NCI-H774 (cell line): ENCODE results near the gene AP1M2.
"Not testable (repeated sequence)": the region's sequence is repeated elsewhere in the genome, so short reads cannot be mapped to it uniquely, and the experiment has no call there.

Experiments
- DNase-seq: peaks from one replicate; lab custom pipeline; 2025; lab: John Stamatoyannopoulos, UW

AP1M2 gene

GRCh38 chr19:10538204-10538983 lies 48.7 kb downstream of the AP1M2 start:
- DNase-seq: no peak

GRCh38 chr19:10537668-10538067 lies 49.4 kb downstream of the AP1M2 start:
- DNase-seq: no peak

- DNase-seq: no peak
These were observed 51.5 kb downstream of the AP1M2 start for GRCh38 chr19:10535613-10536012.

DNA sequence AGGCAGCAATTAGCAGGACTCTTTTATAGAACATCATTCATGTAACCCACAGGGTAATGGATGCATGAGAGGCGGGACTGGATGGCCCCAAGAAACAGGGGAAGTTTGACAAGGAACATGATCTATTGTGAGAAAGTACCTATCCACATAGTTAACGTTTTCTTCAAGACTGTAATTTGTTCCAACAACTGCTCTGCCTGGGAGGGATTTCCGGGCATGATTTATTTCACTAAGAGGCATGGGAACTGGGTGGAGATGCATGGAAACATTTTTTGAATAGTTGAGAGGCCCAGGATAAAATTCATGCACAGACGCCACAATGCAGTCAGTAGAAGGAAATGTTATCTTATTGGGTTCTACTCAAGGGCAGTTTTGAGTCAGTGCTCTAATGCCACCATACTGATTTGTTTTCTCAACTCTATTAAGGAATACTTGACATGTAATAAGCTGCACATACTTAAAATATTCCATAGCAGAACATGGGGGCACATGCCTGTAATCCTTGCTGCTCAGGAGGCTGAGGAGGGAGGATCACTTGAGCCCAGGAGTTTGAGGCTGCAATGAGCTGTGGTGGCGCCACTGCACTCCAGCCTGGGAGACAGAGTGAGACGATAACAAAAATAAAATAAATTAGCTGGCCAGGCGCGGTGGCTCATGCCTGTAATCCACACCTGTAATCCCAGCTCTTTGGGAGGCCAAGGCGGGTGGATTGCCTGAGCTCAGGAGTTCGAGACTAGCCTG lies 53.3 kb downstream of the AP1M2 start:
- no peak for DNase-seq

DNA sequence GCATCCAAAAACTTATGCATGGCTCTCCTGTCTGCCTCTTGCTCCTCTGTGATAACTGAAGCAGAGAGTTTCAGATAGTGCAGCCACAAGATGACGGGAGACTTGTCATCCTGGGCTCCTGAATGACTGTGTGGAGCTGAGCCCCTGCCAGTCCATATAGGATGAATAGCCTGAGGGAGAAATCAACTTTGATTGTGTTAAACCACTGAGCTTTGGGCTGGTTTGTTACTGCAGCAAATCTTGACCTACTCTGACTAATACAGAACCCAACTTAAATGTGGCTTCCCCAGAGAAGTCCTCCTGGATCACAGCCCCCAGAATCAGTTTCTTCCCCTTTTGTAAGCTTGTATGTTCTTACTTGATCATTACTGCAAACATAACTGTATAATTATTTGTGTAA lies 54.7 kb downstream of the AP1M2 start:
- DNase-seq: no peak

DNA sequence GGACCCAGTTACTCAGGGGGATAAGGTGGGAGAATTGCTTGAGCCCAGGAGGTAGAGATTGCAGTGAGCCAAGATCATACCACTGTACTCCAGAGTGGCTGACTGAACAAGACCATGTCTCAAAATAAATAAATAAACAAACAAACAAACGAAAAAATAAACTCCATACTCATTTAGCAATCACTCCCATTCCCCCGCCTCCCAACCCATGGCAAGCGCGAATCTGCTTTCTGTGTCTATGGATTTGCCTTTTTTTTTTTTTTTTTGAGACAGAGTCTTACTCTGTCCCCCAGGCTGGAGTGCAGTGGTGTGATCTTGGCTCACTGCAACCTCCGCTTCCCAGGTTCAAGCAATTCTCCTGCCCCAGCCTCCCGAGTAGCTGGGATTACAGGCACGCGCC lies 60.2 kb downstream of the AP1M2 start:
- DNase-seq: not testable (repeated sequence)

DNA sequence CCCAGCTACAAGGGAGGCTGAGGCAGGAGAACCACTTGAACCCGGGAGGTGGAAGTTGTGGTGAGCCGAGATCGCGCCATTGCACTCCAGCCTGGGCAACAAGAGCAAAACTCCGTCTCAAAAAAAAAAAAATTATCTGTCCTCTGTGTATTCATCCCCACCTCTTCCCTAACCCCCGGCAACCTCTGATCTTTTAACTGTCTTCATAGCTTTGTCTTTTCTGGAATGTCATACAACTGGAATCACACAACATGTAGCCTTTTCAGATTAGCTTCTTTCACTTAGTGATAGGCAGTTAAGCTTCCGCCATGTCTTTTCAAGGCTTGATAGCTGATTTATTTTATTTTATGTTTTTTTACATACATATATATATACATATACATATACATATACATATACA lies 61.5 kb downstream of the AP1M2 start:
- no peak for DNase-seq

DNA sequence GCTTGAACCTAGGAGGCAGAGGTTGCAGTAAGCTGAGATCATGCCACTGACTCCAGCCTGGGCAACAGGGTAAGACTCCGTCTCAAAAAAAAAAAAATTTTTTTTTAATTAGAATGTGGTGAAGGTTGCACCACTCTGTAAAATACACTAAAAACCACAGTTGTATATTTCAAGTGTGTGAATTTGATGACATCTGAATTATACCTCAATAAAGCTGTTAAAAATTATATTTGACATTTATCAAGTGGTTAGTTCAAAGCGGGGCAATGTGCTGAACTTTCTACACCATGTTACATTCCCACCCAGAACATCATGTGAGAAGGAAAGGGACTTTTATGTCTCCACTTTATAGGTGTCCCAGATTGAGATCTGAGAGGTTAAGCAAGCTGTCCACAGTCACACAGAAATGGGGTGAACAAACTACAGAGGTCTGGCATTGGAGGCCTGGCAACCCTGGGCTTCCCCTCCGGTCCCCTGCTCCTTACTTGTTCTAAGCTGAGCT lies 63.9 kb downstream of the AP1M2 start:
- no peak for DNase-seq
